Mesendoderm (in vitro differentiated cells): ENCODE measurements around the gene SGPL1. TPM values are rescaled to one million over a fixed set of nuclear protein-coding genes. Genes with fewer than 3 reads are reported as not detected.
"Not testable (repeated sequence)": the region's sequence is repeated elsewhere in the genome, so short reads cannot be mapped to it uniquely, and the experiment has no call there.

Source experiments
- DNase-seq: peaks from one replicate; pipeline ENCODE4 v3.0.0; 2013
- H2AK5ac ChIP-seq: 2 replicates; pipeline ENCODE4 v1.6.1; 2013; ENCODE audit warnings: low read length, inconsistent platforms
- H2BK120ac ChIP-seq: 2 replicates; pipeline ENCODE4 v1.6.1; 2013; ENCODE audit warnings: low read depth, mild to moderate bottlenecking, low read length, moderate library complexity, mixed read lengths
- H2BK15ac ChIP-seq: replicated peaks from 2 replicates; pipeline ENCODE4 v1.6.1; 2013; ENCODE audit warnings: low read depth, mild to moderate bottlenecking, moderate library complexity
- H2BK5ac ChIP-seq: 2 replicates; pipeline ENCODE4 v1.6.1; 2013; ENCODE audit warnings: low read length, inconsistent platforms
- H3K18ac ChIP-seq: 2 replicates; pipeline ENCODE4 v1.6.1; 2013; ENCODE audit warnings: mild to moderate bottlenecking, low read length, mixed read lengths
- H3K23ac ChIP-seq: one replicate; pipeline ENCODE4 v1.6.1; 2013; ENCODE audit warnings: low read length
- H3K27ac ChIP-seq: 2 replicates; pipeline ENCODE4 v1.5.1; 2013; ENCODE audit warnings: low read depth, mild to moderate bottlenecking, inconsistent platforms, low read length, moderate library complexity
- H3K27me3 ChIP-seq: 2 replicates; pipeline ENCODE4 v1.6.1; 2013; ENCODE audit warnings: low read length, control low read depth, mild to moderate bottlenecking, inconsistent platforms; ENCODE audit not compliant: insufficient read depth, poor library complexity
- H3K36me3 ChIP-seq: 2 replicates; pipeline ENCODE4 v1.6.1; 2013; ENCODE audit warnings: low read length, inconsistent platforms; ENCODE audit not compliant: control insufficient read depth, insufficient read depth
- H3K4ac ChIP-seq: one replicate; pipeline ENCODE4 v1.6.1; 2013; ENCODE audit warnings: low read depth, mild to moderate bottlenecking, low read length, moderate library complexity
- H3K4me1 ChIP-seq: 2 replicates; pipeline ENCODE4 v1.6.1; 2013; ENCODE audit warnings: low read depth, low read length, inconsistent platforms; ENCODE audit not compliant: control insufficient read depth
- H3K4me2 ChIP-seq: 2 replicates; pipeline ENCODE4 v1.6.1; 2013; ENCODE audit warnings: low read length
- H3K4me3 ChIP-seq: 2 replicates; pipeline ENCODE4 v1.5.1; 2013; ENCODE audit warnings: mild to moderate bottlenecking, low read length
- H3K56ac ChIP-seq: one replicate; pipeline ENCODE4 v1.6.1; 2013; ENCODE audit warnings: low read length
- H3K79me1 ChIP-seq: 2 replicates; pipeline ENCODE4 v1.6.1; 2013; ENCODE audit warnings: low read length, inconsistent platforms
- H3K79me2 ChIP-seq: 2 replicates; pipeline ENCODE4 v1.6.1; 2013; ENCODE audit warnings: mild to moderate bottlenecking, low read length; ENCODE audit not compliant: control insufficient read depth, insufficient read depth
- H3K9ac ChIP-seq: 2 replicates; pipeline ENCODE4 v1.6.1; 2013; ENCODE audit warnings: low read length, inconsistent platforms
- H4K5ac ChIP-seq: one replicate; pipeline ENCODE4 v1.6.1; 2013; ENCODE audit warnings: low read length
- H4K8ac ChIP-seq: one replicate; pipeline ENCODE4 v1.6.1; 2013; ENCODE audit warnings: low read depth, mild to moderate bottlenecking, control low read depth, low read length, moderate library complexity
- WGBS: extraction: QIAGEN DNeasy Blood & Tissue Kit; methylation state at CpG from one replicate; pipeline ENCODE4 v1.1.7; 2013; ENCODE audit warnings: low lambda C conversion rate, missing lambda C conversion rate; ENCODE audit not compliant: insufficient coverage; ENCODE audit errors: extremely low coverage; 5-methylcytosine and 5-hydroxymethylcytosine counted together
- polyA plus RNA-seq, 2 experiments: library from polyadenylated mRNA; stranded (reverse); fragments of 200-250 nt; gene quantifications; one replicate each; pipeline ENCODE4 v1.2.3, GENCODE V29; 2013

Gene SGPL1, protein sequence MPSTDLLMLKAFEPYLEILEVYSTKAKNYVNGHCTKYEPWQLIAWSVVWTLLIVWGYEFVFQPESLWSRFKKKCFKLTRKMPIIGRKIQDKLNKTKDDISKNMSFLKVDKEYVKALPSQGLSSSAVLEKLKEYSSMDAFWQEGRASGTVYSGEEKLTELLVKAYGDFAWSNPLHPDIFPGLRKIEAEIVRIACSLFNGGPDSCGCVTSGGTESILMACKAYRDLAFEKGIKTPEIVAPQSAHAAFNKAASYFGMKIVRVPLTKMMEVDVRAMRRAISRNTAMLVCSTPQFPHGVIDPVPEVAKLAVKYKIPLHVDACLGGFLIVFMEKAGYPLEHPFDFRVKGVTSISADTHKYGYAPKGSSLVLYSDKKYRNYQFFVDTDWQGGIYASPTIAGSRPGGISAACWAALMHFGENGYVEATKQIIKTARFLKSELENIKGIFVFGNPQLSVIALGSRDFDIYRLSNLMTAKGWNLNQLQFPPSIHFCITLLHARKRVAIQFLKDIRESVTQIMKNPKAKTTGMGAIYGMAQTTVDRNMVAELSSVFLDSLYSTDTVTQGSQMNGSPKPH
- polyA plus RNA-seq (2013, experiment 1 of 2) = 31.3 TPM
- 31.3 TPM for polyA plus RNA-seq (2013, experiment 2 of 2)

DNA sequence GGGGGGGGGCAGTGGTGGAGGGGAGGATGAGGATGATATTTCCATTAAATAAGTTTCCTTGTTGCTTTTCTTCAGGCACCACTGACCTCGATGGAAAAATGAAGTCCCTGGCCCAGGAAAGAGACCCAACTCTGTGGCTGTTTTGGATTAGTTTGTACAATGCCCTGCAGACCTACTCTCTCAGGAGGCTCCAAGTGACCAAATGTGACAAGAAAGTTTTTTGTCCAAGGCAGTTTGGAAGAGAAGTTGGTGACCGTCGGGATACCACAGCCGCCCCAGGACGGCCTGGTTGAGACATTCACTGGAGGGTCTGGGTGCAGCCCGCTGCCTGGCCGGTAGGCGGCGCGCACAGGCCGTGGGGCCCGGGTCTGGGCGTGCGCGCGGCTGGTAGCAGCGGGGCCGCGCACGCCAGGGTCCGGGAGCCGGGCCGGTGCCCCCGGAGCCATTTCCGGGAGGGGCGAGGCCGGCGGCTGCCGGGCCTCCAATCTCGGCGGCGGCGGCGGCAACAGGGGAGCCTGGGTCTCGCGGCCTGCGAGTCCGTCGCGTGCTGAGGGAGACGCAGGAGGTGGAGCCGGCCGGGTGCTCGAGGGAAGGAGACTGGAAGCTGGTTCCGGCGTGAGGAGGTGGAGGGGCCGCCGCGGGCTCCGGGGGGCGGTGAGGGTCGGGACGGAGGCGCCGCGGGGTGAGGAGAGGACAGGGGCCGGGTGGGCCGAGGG, at the start of gene SGPL1:
Gene SGPL1, plus strand, starts transcription at position 445 of the 716 bp plus-strand sequence. CDS start 906 bp downstream, outside the sequence.
- H3K36me3 ChIP-seq = no peaks in the 10 kb centered on the region
- peaks cover 29% of the 10 kb centered on the region for H3K79me2 ChIP-seq
- peak within 1 kb of the TSS; percentile 97 for H3K56ac ChIP-seq
- no peak within 1 kb of the TSS for H2AK5ac ChIP-seq
- peak within 1 kb of the TSS; percentile 90 for H3K4me2 ChIP-seq
- DNase-seq = peak; percentile 90
- no peak within 1 kb of the TSS for H2BK15ac ChIP-seq
- no peaks in the 10 kb centered on the region for H3K4me1 ChIP-seq
- peak within 1 kb of the TSS; percentile 98 for H3K4ac ChIP-seq
- peaks cover 8% of the 10 kb centered on the region for H3K79me1 ChIP-seq
- no peaks in the 10 kb centered on the region for H3K27me3 ChIP-seq
- H3K4me3 ChIP-seq = peak within 1 kb of the TSS; percentile 93
- H3K23ac ChIP-seq = no peak within 1 kb of the TSS
- peak within 1 kb of the TSS; percentile 47 for H2BK120ac ChIP-seq
- H3K9ac ChIP-seq = peak within 1 kb of the TSS; percentile 97
- H3K18ac ChIP-seq = peak within 1 kb of the TSS; percentile 99
- H4K5ac ChIP-seq = no peak within 1 kb of the TSS
- H3K27ac ChIP-seq = peak within 1 kb of the TSS; percentile 100
- whole genome bisulfite sequencing = no CpG with 5 or more reads among the region's 58 CpGs
- no peak within 1 kb of the TSS for H4K8ac ChIP-seq
- peak within 1 kb of the TSS; percentile 90 for H2BK5ac ChIP-seq

DNA sequence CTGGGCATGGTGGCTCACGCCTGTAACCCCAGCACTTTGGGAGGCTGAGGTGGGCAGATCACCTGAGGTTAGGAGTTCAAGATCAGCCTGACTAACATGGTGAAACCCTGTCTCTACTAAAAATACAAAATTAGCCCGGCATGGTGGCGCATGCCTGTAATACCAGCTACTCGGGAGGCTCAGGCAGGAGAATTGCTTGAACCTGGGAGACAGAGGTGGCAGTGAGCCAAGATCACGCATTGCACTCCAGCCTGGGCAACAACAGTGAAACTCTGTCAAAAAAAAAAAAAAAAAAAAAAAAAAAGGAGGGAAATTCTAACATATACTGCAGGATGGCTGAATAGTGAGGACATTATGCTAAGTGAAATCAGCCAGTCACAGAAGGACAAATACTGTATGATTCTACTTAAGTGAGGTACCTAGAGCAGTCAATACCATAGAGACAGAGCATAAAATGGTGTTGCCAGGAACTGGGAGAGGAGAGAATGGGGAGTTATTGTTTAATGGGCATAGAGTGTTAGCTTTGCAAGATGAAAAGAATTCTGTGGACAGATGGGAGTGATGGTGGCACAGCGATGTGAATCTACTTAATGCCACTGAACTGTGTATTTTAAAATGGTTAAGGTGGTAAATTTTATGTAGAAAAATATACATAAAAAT, 47.6 kb upstream of the SGPL1 start:
- H3K27me3 ChIP-seq, H4K5ac ChIP-seq: not testable (repeated sequence)

DNA sequence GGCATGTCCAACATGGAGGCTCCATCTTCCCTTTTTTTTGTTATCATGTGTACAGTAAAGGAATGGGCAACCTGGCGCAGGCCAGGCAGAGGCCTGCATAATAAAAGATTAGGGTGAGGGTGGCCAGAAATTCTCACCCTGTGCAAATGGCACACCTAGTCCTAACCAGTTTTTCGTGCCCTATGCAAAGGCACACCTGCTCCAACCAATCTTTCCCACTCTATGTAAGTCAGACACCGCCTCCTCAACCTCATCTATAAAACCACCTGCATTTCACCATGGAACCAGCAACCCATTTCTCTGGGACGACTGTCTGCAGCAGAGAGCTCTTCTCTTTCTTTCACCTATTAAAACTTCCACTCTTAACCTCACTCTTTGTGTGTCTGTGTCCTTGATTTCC, 46.6 kb upstream of the SGPL1 start:
- Histone ChIP-seq H3K79me2 (no peaks in the 10 kb centered on the region), H4K8ac (no peak overlapping the region), H3K27me3 (no peaks in the 10 kb centered on the region), H2BK5ac (no peak overlapping the region), H4K5ac (no peak overlapping the region), H2AK5ac (no peak overlapping the region), H3K4me1 (no peaks in the 10 kb centered on the region), H3K27ac (no peak overlapping the region), H3K18ac (no peak overlapping the region), H3K9ac (no peak overlapping the region), H3K4me3 (no peak overlapping the region), H3K36me3 (no peaks in the 10 kb centered on the region), H3K79me1 (no peaks in the 10 kb centered on the region), H2BK15ac (no peak overlapping the region), H2BK120ac (no peak overlapping the region), H3K23ac (no peak overlapping the region), H3K4ac (no peak overlapping the region), H3K4me2 (no peak overlapping the region), H3K56ac (no peak overlapping the region)
- no CpG with 5 or more reads among the region's 4 CpGs for WGBS
- no peak for DNase-seq

More for the DNA sequence above, 47.6 kb upstream of the SGPL1 start:
- H3K56ac ChIP-seq, H3K36me3 ChIP-seq, H3K23ac ChIP-seq, H2BK15ac ChIP-seq, H3K79me2 ChIP-seq, H3K4me3 ChIP-seq, H3K18ac ChIP-seq, H2BK120ac ChIP-seq, H4K8ac ChIP-seq, H3K9ac ChIP-seq, H3K4ac ChIP-seq, DNase-seq, H3K27ac ChIP-seq, H3K4me2 ChIP-seq, H2BK5ac ChIP-seq, H3K79me1 ChIP-seq, H3K4me1 ChIP-seq, H2AK5ac ChIP-seq: not testable (repeated sequence)
- WGBS = no CpG with 5 or more reads among the region's 6 CpGs

DNA sequence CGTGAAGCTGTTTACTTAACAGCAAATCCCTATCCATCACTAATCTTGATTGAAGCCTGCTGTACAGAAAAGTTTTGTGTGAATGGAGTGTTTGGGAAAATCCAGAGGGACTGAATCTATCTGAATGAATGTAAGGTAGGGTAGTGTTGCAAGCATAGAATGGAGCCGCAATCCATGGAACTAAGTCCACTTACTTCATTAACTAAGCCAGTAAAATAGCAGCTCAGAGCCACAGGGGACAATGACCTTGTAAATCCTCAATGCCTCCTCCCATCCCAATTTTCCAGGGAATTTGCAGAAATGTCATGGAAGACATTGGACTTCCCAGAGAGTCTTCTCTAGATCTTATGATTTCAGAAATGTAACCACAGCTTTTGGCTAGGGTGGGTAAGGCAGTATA, 45.7 kb upstream of the SGPL1 start:
- Histone ChIP-seq H3K18ac (no peak overlapping the region), H3K9ac (no peak overlapping the region), H2BK5ac (no peak overlapping the region), H2BK120ac (no peak overlapping the region), H3K56ac (no peak overlapping the region), H3K23ac (no peak overlapping the region), H3K27me3 (no peaks in the 10 kb centered on the region), H2AK5ac (no peak overlapping the region), H3K4me2 (no peak overlapping the region), H3K4me3 (no peak overlapping the region), H3K79me2 (no peaks in the 10 kb centered on the region), H3K4me1 (no peaks in the 10 kb centered on the region), H3K36me3 (no peaks in the 10 kb centered on the region), H4K5ac (no peak overlapping the region), H3K79me1 (no peaks in the 10 kb centered on the region), H3K27ac (no peak overlapping the region), H4K8ac (no peak overlapping the region), H3K4ac (no peak overlapping the region), H2BK15ac (no peak overlapping the region)
- no peak for DNase-seq
- WGBS = no CpG with 5 or more reads among the region's 2 CpGs

DNA sequence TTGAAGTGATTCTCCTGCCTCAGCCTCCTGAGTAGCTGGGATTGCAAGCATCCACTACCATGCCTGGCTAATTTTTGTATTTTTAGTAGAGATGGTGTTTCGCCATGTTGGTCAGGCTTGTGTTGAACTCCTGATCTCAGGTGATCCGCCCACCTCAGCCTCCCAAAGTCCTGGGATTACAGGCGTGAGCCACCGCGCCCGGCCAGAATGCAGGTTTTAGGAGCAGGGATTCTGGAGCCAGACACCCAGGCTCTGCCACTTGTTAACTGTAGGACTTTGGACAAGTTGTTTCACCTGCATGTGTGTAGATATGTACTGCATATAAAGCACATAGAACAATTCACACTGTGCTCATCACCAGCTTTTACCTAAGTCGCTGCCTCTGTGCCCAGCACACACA, 45.2 kb upstream of the SGPL1 start:
- not testable (repeated sequence) for H3K4ac ChIP-seq, H2BK15ac ChIP-seq, H2BK120ac ChIP-seq, H3K23ac ChIP-seq, H3K4me2 ChIP-seq, H3K36me3 ChIP-seq, DNase-seq, H3K27me3 ChIP-seq, H2AK5ac ChIP-seq, H3K18ac ChIP-seq, H2BK5ac ChIP-seq, H3K4me1 ChIP-seq, H4K8ac ChIP-seq, H3K9ac ChIP-seq, H3K79me1 ChIP-seq, H3K79me2 ChIP-seq, H3K56ac ChIP-seq, H3K27ac ChIP-seq, H3K4me3 ChIP-seq, H4K5ac ChIP-seq
- WGBS = no CpG with 5 or more reads among the region's 7 CpGs
